Ishikawa (cell line): Measurements from ENCODE around the gene KLK6.

ENCODE experiments used
- CEBPB ChIP-seq: IDR thresholded peaks from 2 replicates; pipeline ENCODE4 v1.6.1; 2012
- CREB1 ChIP-seq: IDR thresholded peaks from 2 replicates; pipeline ENCODE4 v1.6.1; 2012; ENCODE audit warnings: low read depth
- EGR1 ChIP-seq: IDR thresholded peaks from 2 replicates; pipeline ENCODE4 v1.6.1; 2012
- EP300 ChIP-seq: IDR thresholded peaks from 2 replicates; pipeline ENCODE4 v1.6.1; 2012; ENCODE audit warnings: borderline replicate concordance
- FOXM1 ChIP-seq: IDR thresholded peaks from 2 replicates; pipeline ENCODE4 v1.6.1; 2012; ENCODE audit warnings: low read depth, borderline replicate concordance
- NFIC ChIP-seq: IDR thresholded peaks from 2 replicates; pipeline ENCODE4 v1.6.1; 2012
- RAD21 ChIP-seq: IDR thresholded peaks from 2 replicates; pipeline ENCODE4 v1.6.1; 2012; ENCODE audit warnings: low read depth
- TAF1 ChIP-seq: IDR thresholded peaks from 2 replicates; pipeline ENCODE4 v1.6.1; 2012; ENCODE audit warnings: low read depth, mild to moderate bottlenecking
- TCF12 ChIP-seq: IDR thresholded peaks from 2 replicates; pipeline ENCODE4 v1.6.1; 2012; ENCODE audit warnings: low read depth
- TEAD4 ChIP-seq: IDR thresholded peaks from 2 replicates; pipeline ENCODE4 v1.6.1; 2012
- YY1 ChIP-seq: IDR thresholded peaks from 2 replicates; pipeline ENCODE4 v1.6.1; 2012; ENCODE audit warnings: low read depth
- ZBTB7A ChIP-seq: IDR thresholded peaks from 2 replicates; pipeline ENCODE4 v1.6.1; 2012; ENCODE audit warnings: low read depth
- TF ChIP-seq, protein P1 (sequence below): IDR thresholded peaks from 2 replicates; pipeline ENCODE4 v1.6.1; 2012
- TF ChIP-seq, protein P2 (sequence below): IDR thresholded peaks from 2 replicates; pipeline ENCODE4 v1.6.1; 2012
- TF ChIP-seq, protein P3 (sequence below): IDR thresholded peaks from 2 replicates; pipeline ENCODE4 v1.6.1; 2012; ENCODE audit warnings: low read depth, mild to moderate bottlenecking

Gene KLK6

DNA sequence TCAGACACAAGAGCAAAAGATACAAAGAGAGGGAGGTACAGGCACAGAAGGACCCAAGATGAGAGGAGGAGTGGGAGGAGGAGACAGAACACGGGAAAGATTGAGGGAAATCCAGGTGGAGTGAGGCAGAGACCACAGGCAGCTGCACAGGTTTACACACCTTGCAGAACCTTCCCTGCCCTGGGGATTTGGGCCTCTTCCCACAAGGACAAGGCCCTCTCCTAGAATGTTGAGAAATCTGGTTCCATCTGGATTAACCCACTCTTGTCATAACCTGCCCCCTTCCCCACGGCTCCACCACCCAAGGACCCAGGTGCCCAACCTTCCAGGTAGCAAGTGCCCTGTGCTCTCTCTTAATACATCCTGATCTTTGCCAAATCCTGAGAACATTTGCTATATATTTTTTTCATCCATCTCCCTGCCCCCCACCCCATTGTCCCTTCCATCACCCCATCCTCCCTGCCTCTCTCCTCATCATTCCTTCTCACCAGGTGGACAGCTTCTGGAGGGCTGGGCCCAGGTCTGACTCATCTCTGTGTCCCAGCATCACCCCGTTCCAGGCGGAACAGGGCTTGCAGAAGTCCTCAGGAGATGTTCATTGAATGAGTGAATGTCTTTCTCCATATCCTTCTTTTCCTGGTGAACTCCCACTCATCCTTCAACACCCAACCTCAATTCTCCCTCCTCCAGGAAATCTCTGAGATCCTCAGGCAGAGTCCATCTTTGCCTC is 40.8 kb upstream of the KLK6 start:
- TF ChIP-seq EP300 (no peak), EGR1 (no peak), CEBPB (no peak), FOXM1 (no peak), TCF12 (no peak), TEAD4 (no peak), TAF1 (no peak), RAD21 (no peak), NFIC (no peak), YY1 (no peak), ZBTB7A (no peak)
- TF ChIP-seq, protein P1, sequence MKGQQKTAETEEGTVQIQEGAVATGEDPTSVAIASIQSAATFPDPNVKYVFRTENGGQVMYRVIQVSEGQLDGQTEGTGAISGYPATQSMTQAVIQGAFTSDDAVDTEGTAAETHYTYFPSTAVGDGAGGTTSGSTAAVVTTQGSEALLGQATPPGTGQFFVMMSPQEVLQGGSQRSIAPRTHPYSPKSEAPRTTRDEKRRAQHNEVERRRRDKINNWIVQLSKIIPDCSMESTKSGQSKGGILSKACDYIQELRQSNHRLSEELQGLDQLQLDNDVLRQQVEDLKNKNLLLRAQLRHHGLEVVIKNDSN = no peak
- TF ChIP-seq, protein P2, sequence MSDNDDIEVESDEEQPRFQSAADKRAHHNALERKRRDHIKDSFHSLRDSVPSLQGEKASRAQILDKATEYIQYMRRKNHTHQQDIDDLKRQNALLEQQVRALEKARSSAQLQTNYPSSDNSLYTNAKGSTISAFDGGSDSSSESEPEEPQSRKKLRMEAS = no peak
- TF ChIP-seq, protein P3, sequence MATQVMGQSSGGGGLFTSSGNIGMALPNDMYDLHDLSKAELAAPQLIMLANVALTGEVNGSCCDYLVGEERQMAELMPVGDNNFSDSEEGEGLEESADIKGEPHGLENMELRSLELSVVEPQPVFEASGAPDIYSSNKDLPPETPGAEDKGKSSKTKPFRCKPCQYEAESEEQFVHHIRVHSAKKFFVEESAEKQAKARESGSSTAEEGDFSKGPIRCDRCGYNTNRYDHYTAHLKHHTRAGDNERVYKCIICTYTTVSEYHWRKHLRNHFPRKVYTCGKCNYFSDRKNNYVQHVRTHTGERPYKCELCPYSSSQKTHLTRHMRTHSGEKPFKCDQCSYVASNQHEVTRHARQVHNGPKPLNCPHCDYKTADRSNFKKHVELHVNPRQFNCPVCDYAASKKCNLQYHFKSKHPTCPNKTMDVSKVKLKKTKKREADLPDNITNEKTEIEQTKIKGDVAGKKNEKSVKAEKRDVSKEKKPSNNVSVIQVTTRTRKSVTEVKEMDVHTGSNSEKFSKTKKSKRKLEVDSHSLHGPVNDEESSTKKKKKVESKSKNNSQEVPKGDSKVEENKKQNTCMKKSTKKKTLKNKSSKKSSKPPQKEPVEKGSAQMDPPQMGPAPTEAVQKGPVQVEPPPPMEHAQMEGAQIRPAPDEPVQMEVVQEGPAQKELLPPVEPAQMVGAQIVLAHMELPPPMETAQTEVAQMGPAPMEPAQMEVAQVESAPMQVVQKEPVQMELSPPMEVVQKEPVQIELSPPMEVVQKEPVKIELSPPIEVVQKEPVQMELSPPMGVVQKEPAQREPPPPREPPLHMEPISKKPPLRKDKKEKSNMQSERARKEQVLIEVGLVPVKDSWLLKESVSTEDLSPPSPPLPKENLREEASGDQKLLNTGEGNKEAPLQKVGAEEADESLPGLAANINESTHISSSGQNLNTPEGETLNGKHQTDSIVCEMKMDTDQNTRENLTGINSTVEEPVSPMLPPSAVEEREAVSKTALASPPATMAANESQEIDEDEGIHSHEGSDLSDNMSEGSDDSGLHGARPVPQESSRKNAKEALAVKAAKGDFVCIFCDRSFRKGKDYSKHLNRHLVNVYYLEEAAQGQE = no peak

DNA sequence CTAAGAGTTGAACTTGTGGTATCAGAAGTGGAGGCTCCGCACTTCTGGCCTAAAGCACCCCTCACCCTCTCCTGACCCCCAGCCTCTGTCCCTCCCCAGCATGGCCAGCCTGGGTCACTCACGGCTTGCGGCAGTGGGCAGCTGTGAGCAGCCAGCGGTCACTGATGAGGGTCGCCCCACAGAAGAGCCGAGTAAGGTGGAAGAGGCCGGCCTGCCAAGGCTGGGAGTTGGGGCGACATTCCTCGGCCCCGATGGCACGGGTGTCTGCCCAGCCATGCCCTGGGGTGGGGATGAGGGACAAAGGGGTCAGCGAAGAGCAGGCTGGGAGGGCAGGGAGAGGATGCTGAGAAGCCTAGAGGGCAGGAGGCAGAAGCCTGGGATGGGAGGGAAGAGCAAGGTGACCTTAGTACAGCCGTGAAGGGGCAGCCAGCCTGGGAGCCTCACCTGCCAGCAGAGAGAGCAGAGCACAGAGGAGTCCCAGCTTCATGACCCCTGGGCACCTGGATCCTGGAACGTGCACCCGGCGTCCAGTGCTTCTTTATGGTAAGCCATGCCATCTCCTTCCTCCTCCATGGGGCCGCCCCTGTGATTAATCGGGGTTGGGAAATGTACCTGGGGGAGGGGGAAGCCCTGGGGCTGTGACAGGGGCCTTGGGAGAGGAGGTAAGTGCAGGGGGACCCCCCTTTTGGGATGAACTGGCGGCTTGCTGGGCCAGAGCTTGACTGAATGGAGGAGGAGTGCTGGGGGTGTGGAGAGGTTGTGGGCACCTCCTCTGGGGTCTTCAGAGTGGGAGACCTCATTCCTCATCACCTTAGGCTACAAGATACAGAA is 39.9 kb upstream of the KLK6 start:
- TF ChIP-seq, protein P1 = no peak

DNA sequence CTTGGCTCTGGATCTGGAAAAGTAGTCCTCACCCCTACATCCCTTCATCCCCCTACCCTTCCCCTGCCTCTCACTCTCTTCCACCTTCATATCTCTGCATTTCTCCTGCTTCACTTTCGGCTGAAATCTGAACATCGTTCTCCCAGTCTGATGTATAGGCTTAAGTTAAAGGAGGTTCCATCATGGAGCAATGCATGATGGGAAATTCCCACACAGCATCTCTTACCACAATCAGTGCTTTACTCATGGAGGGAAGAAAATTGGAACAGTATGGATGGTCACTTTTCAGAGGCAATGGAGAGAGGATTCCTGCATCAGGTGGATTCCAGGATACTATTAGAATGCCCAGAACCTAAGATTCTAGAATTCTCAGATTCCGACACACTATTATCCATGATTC is 38.1 kb upstream of the KLK6 start:
- TF ChIP-seq, protein P2 = no peak
- TF ChIP-seq TCF12 (no peak), EGR1 (no peak), ZBTB7A (no peak), FOXM1 (no peak), CREB1 (no peak), YY1 (no peak), EP300 (no peak), CEBPB (no peak), RAD21 (no peak), TAF1 (no peak), TEAD4 (no peak)
- TF ChIP-seq, protein P3 = no peak

DNA sequence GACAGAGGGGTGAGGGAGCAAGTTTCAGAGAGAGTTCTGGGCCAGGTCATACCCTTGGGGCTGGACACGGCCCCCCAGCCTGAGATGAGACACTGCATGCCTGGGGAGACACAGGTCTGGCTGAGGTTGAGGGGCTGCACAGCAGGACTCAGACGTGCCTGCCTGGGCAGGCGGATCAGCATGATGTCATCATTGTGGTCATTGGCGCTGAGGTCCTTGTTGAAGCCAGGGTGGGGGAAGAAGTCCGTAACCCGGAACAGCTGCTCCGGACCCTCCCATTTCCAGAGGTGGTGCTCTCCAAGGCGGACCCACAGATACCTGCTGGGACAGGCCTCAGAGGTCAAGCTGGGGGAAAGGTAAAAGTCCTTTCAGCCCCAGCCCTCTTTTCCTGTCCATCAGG is 37.0 kb upstream of the KLK6 start:
- TF ChIP-seq, protein P2 = no peak
- TF ChIP-seq RAD21 (no peak), ZBTB7A (no peak), NFIC (no peak), EGR1 (no peak), EP300 (no peak), TEAD4 (no peak), YY1 (no peak)
- TF ChIP-seq, protein P3 = no peak
